HEK293T (cell line): ENCODE measurements around the gene CDK14.

Source experiments
- ARNT ChIP-seq: fragments of 450-650 bp; IDR thresholded peaks from 2 replicates; pipeline ENCODE4 v1.6.1; 2017; ENCODE audit warnings: mild to moderate bottlenecking
- BHLHE40 ChIP-seq: fragments of 450-650 bp; IDR thresholded peaks from 2 replicates; pipeline ENCODE4 v1.6.1; 2016; ENCODE audit warnings: mild to moderate bottlenecking, moderate library complexity, borderline replicate concordance
- CTBP1 ChIP-seq: fragments of 450-650 bp; IDR thresholded peaks from 2 replicates; pipeline ENCODE4 v1.6.1; 2016; ENCODE audit warnings: borderline replicate concordance
- ELF4 ChIP-seq: fragments of 450-650 bp; IDR thresholded peaks from 2 replicates; pipeline ENCODE4 v1.6.1; 2017; ENCODE audit warnings: antibody characterized with exemption
- FOXA1 ChIP-seq: fragments of 450-650 bp; IDR thresholded peaks from 2 replicates; pipeline ENCODE4 v1.6.1; 2016; ENCODE audit warnings: mild to moderate bottlenecking
- FOXK2 ChIP-seq: fragments of 450-650 bp; IDR thresholded peaks from 2 replicates; pipeline ENCODE4 v1.6.1; 2016; ENCODE audit warnings: mild to moderate bottlenecking
- FOXM1 ChIP-seq: fragments of 450-650 bp; IDR thresholded peaks from 2 replicates; pipeline ENCODE4 v1.6.1; 2017; ENCODE audit warnings: mild to moderate bottlenecking, borderline replicate concordance
- HDGF ChIP-seq: fragments of 450-650 bp; IDR thresholded peaks from 2 replicates; pipeline ENCODE4 v1.6.1; 2017; ENCODE audit warnings: antibody characterized with exemption, borderline replicate concordance
- NFRKB ChIP-seq: fragments of 450-650 bp; IDR thresholded peaks from 2 replicates; pipeline ENCODE4 v1.6.1; 2016; ENCODE audit warnings: mild to moderate bottlenecking, moderate library complexity
- SP1 ChIP-seq: fragments of 450-650 bp; IDR thresholded peaks from 2 replicates; pipeline ENCODE4 v1.6.1; 2017
- TARDBP ChIP-seq: fragments of 450-650 bp; IDR thresholded peaks from 2 replicates; pipeline ENCODE4 v1.6.1; 2016
- ZNF384 ChIP-seq: fragments of 450-650 bp; IDR thresholded peaks from 2 replicates; pipeline ENCODE4 v1.6.1; 2016
- TF ChIP-seq, protein P1 (sequence below): fragments of 450-650 bp; IDR thresholded peaks from 2 replicates; pipeline ENCODE4 v1.6.1; 2016

DNA sequence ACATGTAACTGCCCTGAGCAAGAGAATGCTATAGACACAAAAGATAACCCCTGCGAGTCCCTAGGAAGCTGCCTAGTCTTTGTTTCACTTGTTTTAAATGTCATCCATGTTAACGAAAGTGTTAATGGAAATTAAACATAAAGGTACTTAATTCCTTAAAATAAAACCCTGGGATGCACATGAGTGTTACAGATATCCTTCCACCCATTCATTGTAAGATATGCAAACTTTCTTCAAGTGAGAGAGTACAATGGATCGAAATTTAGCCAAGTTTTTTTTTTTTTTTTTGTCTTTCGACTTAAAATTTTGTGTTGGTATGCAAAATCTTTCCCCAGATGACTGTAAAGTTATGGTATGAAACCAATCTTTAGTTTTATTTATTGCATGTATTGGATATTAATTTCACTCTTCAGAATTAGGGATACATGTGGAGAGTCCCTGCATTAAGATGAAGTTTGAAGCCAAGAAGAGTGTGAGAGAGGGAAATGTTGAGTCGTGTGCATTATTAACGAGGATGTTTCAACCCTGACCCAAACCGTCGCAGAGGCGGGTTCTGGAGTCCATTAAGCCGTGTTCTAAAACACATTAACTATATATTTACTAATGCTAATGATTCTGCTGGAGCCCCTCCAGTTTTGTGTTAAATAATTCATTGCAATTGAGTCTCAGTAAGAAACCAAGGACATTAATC is 1.6 kb downstream of the CDK14 start:
- TF ChIP-seq HDGF: no peak
- TF ChIP-seq NFRKB: no peak
- TF ChIP-seq SP1: no peak
- TF ChIP-seq, protein P1, sequence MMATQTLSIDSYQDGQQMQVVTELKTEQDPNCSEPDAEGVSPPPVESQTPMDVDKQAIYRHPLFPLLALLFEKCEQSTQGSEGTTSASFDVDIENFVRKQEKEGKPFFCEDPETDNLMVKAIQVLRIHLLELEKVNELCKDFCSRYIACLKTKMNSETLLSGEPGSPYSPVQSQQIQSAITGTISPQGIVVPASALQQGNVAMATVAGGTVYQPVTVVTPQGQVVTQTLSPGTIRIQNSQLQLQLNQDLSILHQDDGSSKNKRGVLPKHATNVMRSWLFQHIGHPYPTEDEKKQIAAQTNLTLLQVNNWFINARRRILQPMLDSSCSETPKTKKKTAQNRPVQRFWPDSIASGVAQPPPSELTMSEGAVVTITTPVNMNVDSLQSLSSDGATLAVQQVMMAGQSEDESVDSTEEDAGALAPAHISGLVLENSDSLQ: no peak
- TF ChIP-seq TARDBP: no peak
- TF ChIP-seq FOXM1: no peak
- TF ChIP-seq FOXA1: no peak
- no peak for TF ChIP-seq ZNF384
- no peak for TF ChIP-seq ARNT
- no peak for TF ChIP-seq CTBP1
- no peak for TF ChIP-seq BHLHE40
- TF ChIP-seq FOXK2: no peak
- TF ChIP-seq ELF4: no peak
